CD8-positive, alpha-beta memory T cell (primary cell): ENCODE measurements around the gene C4orf50. TPM values are rescaled to one million over a fixed set of nuclear protein-coding genes. Genes with fewer than 3 reads are reported as not detected.

Source experiments
- CTCF ChIA-PET: fragments of 350-600 bp; sonication (Branson Sonifier 250); formaldehyde crosslinking; loops from one replicate; lab custom pipeline; 2021; ENCODE audit warnings: antibody characterized with exemption; lab: Charles Lee
- POLR2A ChIA-PET: fragments of 350-600 bp; sonication (Branson Sonifier 250); formaldehyde crosslinking; loops from one replicate; lab custom pipeline; 2021; ENCODE audit warnings: antibody characterized with exemption; lab: Charles Lee
- DNase-seq, 5 donors: peaks; one replicate each; pipeline versions ENCODE4 v3.0.0 to v3.0.0-alpha.2; 2020 to 2022; ENCODE audit warnings: mixed read lengths in 1 of 5
- H3K27ac ChIP-seq: one replicate; pipeline ENCODE4 v1.7.0; 2013; ENCODE audit warnings: low read depth, mild to moderate bottlenecking, low read length, moderate library complexity
- H3K27me3 ChIP-seq: 2 replicates; pipeline ENCODE4 v1.7.0; 2013; ENCODE audit warnings: low read length, mild to moderate bottlenecking; ENCODE audit not compliant: insufficient read depth, poor library complexity, severe bottlenecking
- H3K36me3 ChIP-seq: 2 replicates; pipeline ENCODE4 v1.7.0; 2013; ENCODE audit warnings: mild to moderate bottlenecking, low read length, moderate library complexity; ENCODE audit not compliant: insufficient read depth
- H3K4me1 ChIP-seq: 2 replicates; pipeline ENCODE4 v1.7.0; 2013; ENCODE audit warnings: mild to moderate bottlenecking, low read length, moderate library complexity; ENCODE audit not compliant: insufficient read depth
- H3K4me3 ChIP-seq: 2 replicates; pipeline ENCODE4 v1.7.0; 2013; ENCODE audit warnings: mild to moderate bottlenecking, low read length
- H3K9me3 ChIP-seq: 2 replicates; pipeline ENCODE4 v1.7.0; 2013; ENCODE audit warnings: mild to moderate bottlenecking, low read length
- H3K27ac Mint-ChIP-seq, 8 donors: one replicate each; pipeline ENCODE4 v1.8.0; 2020 to 2021; ENCODE audit warnings: mixed read lengths in 8 of 8, mild to moderate bottlenecking in 6 of 8, inconsistent platforms in 3 of 8, moderate library complexity in 3 of 8
- H3K27me3 Mint-ChIP-seq, 2 donors: one replicate each; pipeline ENCODE4 v1.8.0; 2020 to 2021; ENCODE audit warnings: mixed read lengths in 2 of 2, mild to moderate bottlenecking in 1 of 2, moderate library complexity in 1 of 2
- H3K36me3 Mint-ChIP-seq, 3 donors: one replicate each; pipeline ENCODE4 v1.8.0; 2020 to 2021; ENCODE audit warnings: mixed read lengths in 3 of 3, inconsistent platforms in 1 of 3, mild to moderate bottlenecking in 1 of 3
- H3K4me1 Mint-ChIP-seq, 3 donors: one replicate each; pipeline ENCODE4 v1.8.0; 2020 to 2021; ENCODE audit warnings: mixed read lengths in 3 of 3, inconsistent platforms in 1 of 3, mild to moderate bottlenecking in 1 of 3
- H3K4me3 Mint-ChIP-seq, 7 donors: one replicate each; pipeline ENCODE4 v1.8.0; 2020 to 2021; ENCODE audit warnings: mixed read lengths in 7 of 7, mild to moderate bottlenecking in 6 of 7, moderate library complexity in 4 of 7, inconsistent platforms in 2 of 7
- H3K9me3 Mint-ChIP-seq, 5 donors: one replicate each; pipeline ENCODE4 v1.8.0; 2020 to 2022; ENCODE audit warnings: mixed read lengths in 5 of 5, mild to moderate bottlenecking in 3 of 5, moderate library complexity in 2 of 5, inconsistent platforms in 1 of 5
- polyA plus RNA-seq: library from polyadenylated mRNA; unstranded; fragments of 300-500 nt; fragmentation: Illumina TruSeq; gene quantifications from one replicate; pipeline ENCODE4 v1.2.3, GENCODE V29; 2021
- total RNA-seq, 2 experiments: library from RNA; stranded (reverse); gene quantifications; one replicate each; pipeline ENCODE4 v1.2.3, GENCODE V29; 2021

C4orf50 gene
- total and polyA plus RNA-seq, 3 experiments from 2014 or later, result 0.08 to 0.37 (median 0.24) TPM

- Mint-ChIP-seq H3K27me3 (peaks cover 1 to 20% of the 10 kb centered on the region in 2 donors), H3K9me3 (no peaks in the 10 kb centered on the region), H3K27ac (no peak overlapping the region), H3K4me1 (no peaks in the 10 kb centered on the region), H3K4me3 (no peak overlapping the region), H3K36me3 (no peaks in the 10 kb centered on the region)
- Histone ChIP-seq H3K36me3 (no peaks in the 10 kb centered on the region), H3K27me3 (no peaks in the 10 kb centered on the region), H3K9me3 (no peaks in the 10 kb centered on the region), H3K4me1 (no peaks in the 10 kb centered on the region), H3K4me3 (no peak overlapping the region), H3K27ac (no peak overlapping the region)
- no peak for DNase-seq
- CTCF ChIA-PET, result no interaction called here
- POLR2A ChIA-PET, result no interaction called here
These were observed 91.6 kb downstream of the C4orf50 start for GRCh38 chr4:5926598-5926997.

- no peaks in the 10 kb centered on the region for H3K9me3 Mint-ChIP-seq
- H3K4me3 Mint-ChIP-seq, result no peak overlapping the region
- H3K27ac Mint-ChIP-seq, result no peak overlapping the region
- Histone ChIP-seq H3K36me3 (no peaks in the 10 kb centered on the region), H3K4me1 (no peaks in the 10 kb centered on the region), H3K4me3 (no peak overlapping the region), H3K27me3 (no peaks in the 10 kb centered on the region), H3K27ac (no peak overlapping the region), H3K9me3 (no peaks in the 10 kb centered on the region)
- no peaks in the 10 kb centered on the region for H3K4me1 Mint-ChIP-seq
- H3K27me3 Mint-ChIP-seq, result peaks cover 3 to 25% of the 10 kb centered on the region in 2 donors
- CTCF ChIA-PET, result no interaction called here
- no peak for DNase-seq
- POLR2A ChIA-PET, result no interaction called here
- no peaks in the 10 kb centered on the region for H3K36me3 Mint-ChIP-seq
These were observed 92.6 kb downstream of the C4orf50 start for GRCh38 chr4:5925419-5926200.

- POLR2A ChIA-PET, result no interaction called here
- no peaks in the 10 kb centered on the region for H3K36me3 ChIP-seq
- no peak overlapping the region for H3K4me3 ChIP-seq
- no peak overlapping the region for H3K27ac ChIP-seq
- Mint-ChIP-seq H3K36me3 (no peaks in the 10 kb centered on the region), H3K4me1 (no peaks in the 10 kb centered on the region), H3K27me3 (peaks cover 3 to 28% of the 10 kb centered on the region in 2 donors), H3K4me3 (no peak overlapping the region), H3K27ac (no peak overlapping the region), H3K9me3 (no peaks in the 10 kb centered on the region)
- no peaks in the 10 kb centered on the region for H3K27me3 ChIP-seq
- DNase-seq, result no peak
- H3K9me3 ChIP-seq, result no peaks in the 10 kb centered on the region
- no peaks in the 10 kb centered on the region for H3K4me1 ChIP-seq
- CTCF ChIA-PET, result no interaction called here
These were observed 93.6 kb downstream of the C4orf50 start for GRCh38 chr4:5924461-5925125.

GRCh38 chr4:5923376-5923775, 94.9 kb downstream of the C4orf50 start:
- ChIA-PET POLR2A (no interaction called here), CTCF (no interaction called here)
- no peaks in the 10 kb centered on the region for H3K4me1 Mint-ChIP-seq
- Histone ChIP-seq H3K9me3 (no peaks in the 10 kb centered on the region), H3K27ac (no peak overlapping the region), H3K4me1 (no peaks in the 10 kb centered on the region), H3K4me3 (no peak overlapping the region), H3K27me3 (no peaks in the 10 kb centered on the region), H3K36me3 (no peaks in the 10 kb centered on the region)
- H3K36me3 Mint-ChIP-seq, result no peaks in the 10 kb centered on the region
- H3K9me3 Mint-ChIP-seq, result no peaks in the 10 kb centered on the region
- H3K27me3 Mint-ChIP-seq, result peaks cover 3 to 31% of the 10 kb centered on the region in 2 donors
- no peak overlapping the region for H3K27ac Mint-ChIP-seq
- no peak for DNase-seq
- no peak overlapping the region for H3K4me3 Mint-ChIP-seq

- H3K4me3 Mint-ChIP-seq, result no peak overlapping the region
- H3K9me3 Mint-ChIP-seq, result no peaks in the 10 kb centered on the region
These were observed 95.7 kb downstream of the C4orf50 start for GRCh38 chr4:5922556-5922955.

GRCh38 chr4:5921981-5922380, 96.2 kb downstream of the C4orf50 start:
- Histone ChIP-seq H3K27ac (no peak overlapping the region), H3K4me3 (no peak overlapping the region), H3K9me3 (no peaks in the 10 kb centered on the region), H3K27me3 (no peaks in the 10 kb centered on the region), H3K36me3 (no peaks in the 10 kb centered on the region), H3K4me1 (no peaks in the 10 kb centered on the region)
- no peak overlapping the region for H3K27ac Mint-ChIP-seq
- ChIA-PET POLR2A (no interaction called here), CTCF (no interaction called here)
- no peaks in the 10 kb centered on the region for H3K36me3 Mint-ChIP-seq
- H3K4me3 Mint-ChIP-seq, result no peak overlapping the region
- H3K27me3 Mint-ChIP-seq, result peaks cover 8 to 34% of the 10 kb centered on the region in 2 donors
- no peaks in the 10 kb centered on the region for H3K9me3 Mint-ChIP-seq
- H3K4me1 Mint-ChIP-seq, result no peaks in the 10 kb centered on the region
- DNase-seq, result no peak

More at GRCh38 chr4:5922556-5922955, 95.7 kb downstream of the C4orf50 start:
- CTCF ChIA-PET, result no interaction called here
- no peak for DNase-seq
- no peak overlapping the region for H3K4me3 ChIP-seq
- H3K4me1 Mint-ChIP-seq, result no peaks in the 10 kb centered on the region
- H3K27ac ChIP-seq, result no peak overlapping the region
- H3K36me3 Mint-ChIP-seq, result no peaks in the 10 kb centered on the region
- peaks cover 6 to 34% of the 10 kb centered on the region in 2 donors for H3K27me3 Mint-ChIP-seq
- H3K27me3 ChIP-seq, result no peaks in the 10 kb centered on the region
- H3K36me3 ChIP-seq, result no peaks in the 10 kb centered on the region
- no peak overlapping the region for H3K27ac Mint-ChIP-seq
- no peaks in the 10 kb centered on the region for H3K4me1 ChIP-seq
- H3K9me3 ChIP-seq, result no peaks in the 10 kb centered on the region
- POLR2A ChIA-PET, result no interaction called here

GRCh38 chr4:5921101-5921980, 96.9 kb downstream of the C4orf50 start:
- CTCF ChIA-PET, result interaction anchor here (1.5 kb wide), 1 partner anchor 9 kb away, joined by 3 read pairs; no protein-coding TSS in a partner anchor
- H3K27ac ChIP-seq, result no peak overlapping the region
- POLR2A ChIA-PET, result no interaction called here
- H3K36me3 ChIP-seq, result no peaks in the 10 kb centered on the region
- no peaks in the 10 kb centered on the region for H3K4me1 ChIP-seq
- H3K27me3 ChIP-seq, result no peaks in the 10 kb centered on the region
- no peaks in the 10 kb centered on the region for H3K4me1 Mint-ChIP-seq
- DNase-seq, result no peak
- H3K27me3 Mint-ChIP-seq, result peaks cover 7 to 37% of the 10 kb centered on the region in 2 donors
- no peaks in the 10 kb centered on the region for H3K9me3 ChIP-seq
- no peak overlapping the region for H3K27ac Mint-ChIP-seq
- H3K4me3 Mint-ChIP-seq, result no peak overlapping the region
- H3K9me3 Mint-ChIP-seq, result no peaks in the 10 kb centered on the region
- H3K4me3 ChIP-seq, result no peak overlapping the region
- no peaks in the 10 kb centered on the region for H3K36me3 Mint-ChIP-seq

- no peaks in the 10 kb centered on the region for H3K4me1 ChIP-seq
- no peak overlapping the region for H3K27ac ChIP-seq
- no peaks in the 10 kb centered on the region for H3K9me3 ChIP-seq
- Mint-ChIP-seq H3K27me3 (peaks cover 7 to 37% of the 10 kb centered on the region in 2 donors), H3K27ac (no peak overlapping the region), H3K4me3 (no peak overlapping the region), H3K9me3 (peaks cover 0 to 2% (median 0%) of the 10 kb centered on the region in 5 donors), H3K36me3 (no peaks in the 10 kb centered on the region), H3K4me1 (no peaks in the 10 kb centered on the region)
- DNase-seq, result no peak
- ChIA-PET POLR2A (no interaction called here), CTCF (no interaction called here)
- no peaks in the 10 kb centered on the region for H3K27me3 ChIP-seq
- no peaks in the 10 kb centered on the region for H3K36me3 ChIP-seq
- H3K4me3 ChIP-seq, result no peak overlapping the region
These were observed 98.7 kb downstream of the C4orf50 start for GRCh38 chr4:5919571-5919970.
